HFFc6 (cell line): ENCODE measurements around the gene ORMDL2. TPM values are rescaled to one million over a fixed set of nuclear protein-coding genes. Genes with fewer than 3 reads are reported as not detected.

Source experiments
- DNase-seq: peaks from one replicate; pipeline ENCODE4 v3.0.0-alpha.2; 2018
- H3K27ac Mint-ChIP-seq: 2 replicates; pipeline ENCODE4 v1.8.0; 2020; ENCODE audit warnings: mild to moderate bottlenecking, mixed read lengths
- H3K27me3 Mint-ChIP-seq: 2 replicates; pipeline ENCODE4 v1.8.0; 2021; ENCODE audit warnings: mild to moderate bottlenecking, moderate library complexity, mixed read lengths; ENCODE audit not compliant: insufficient read depth
- H3K36me3 Mint-ChIP-seq: 2 replicates; pipeline ENCODE4 v1.8.0; 2021; ENCODE audit warnings: low read depth, mixed read lengths
- H3K4me1 Mint-ChIP-seq: 2 replicates; pipeline ENCODE4 v1.8.0; 2020; ENCODE audit warnings: low read depth, mixed read lengths
- H3K4me3 Mint-ChIP-seq: 2 replicates; pipeline ENCODE4 v1.8.0; 2020; ENCODE audit warnings: mild to moderate bottlenecking, moderate library complexity, mixed read lengths
- H3K9me3 Mint-ChIP-seq: 2 replicates; pipeline ENCODE4 v1.8.0; 2020; ENCODE audit warnings: mild to moderate bottlenecking, mixed read lengths
- CTCF ChIP-seq: fragments of 200-600 bp; sonication (generic); IDR thresholded peaks from 2 replicates; pipeline ENCODE4 v1.5.0; 2021; ENCODE audit warnings: antibody characterized with exemption, mild to moderate bottlenecking
- total RNA-seq, 6 experiments: library from RNA; stranded (reverse); fragmentation: NEBNext Ultra II Directional; extraction: Animal tissue kit (Norgen Biotek cat#: 25700); gene quantifications; 2 replicates in 1 of 6; 3 replicates in 5 of 6; pipeline ENCODE4 v1.2.3, GENCODE V29; 2021

Gene ORMDL2
- total RNA-seq, 6 experiments from 2014 or later = 79.9 to 100 (median 90.1) TPM

- DNase-seq = no peak
- Mint-ChIP-seq H3K27ac (no peak overlapping the region), H3K36me3 (peaks cover 21% of the 10 kb centered on the region), H3K4me1 (peaks cover 33% of the 10 kb centered on the region), H3K27me3 (no peaks in the 10 kb centered on the region), H3K9me3 (no peaks in the 10 kb centered on the region), H3K4me3 (no peak overlapping the region)
- no peak for TF ChIP-seq CTCF
These were observed 8.6 kb upstream of the ORMDL2 start for GRCh38 chr12:55809274-55809673.

- TF ChIP-seq CTCF = no peak
These were observed 5.8 kb upstream of the ORMDL2 start for GRCh38 chr12:55812088-55812487.

GRCh38 chr12:55814257-55814656 lies 3.6 kb upstream of the ORMDL2 start:
- TF ChIP-seq CTCF = no peak
- Mint-ChIP-seq H3K4me1 (peaks cover 55% of the 10 kb centered on the region), H3K9me3 (no peaks in the 10 kb centered on the region), H3K27me3 (no peaks in the 10 kb centered on the region), H3K27ac (no peak overlapping the region), H3K4me3 (no peak overlapping the region; the same call in 1 of the 2 replicates), H3K36me3 (peaks cover 24% of the 10 kb centered on the region)
- no peak for DNase-seq

More at GRCh38 chr12:55812088-55812487, 5.8 kb upstream of the ORMDL2 start:
- peaks cover 44% of the 10 kb centered on the region for H3K4me1 Mint-ChIP-seq
- no peak for DNase-seq
- no peaks in the 10 kb centered on the region for H3K9me3 Mint-ChIP-seq
- peaks cover 21% of the 10 kb centered on the region for H3K36me3 Mint-ChIP-seq
- no peak overlapping the region; the same call in 1 of the 2 replicates for H3K27ac Mint-ChIP-seq
- H3K27me3 Mint-ChIP-seq = no peaks in the 10 kb centered on the region
- H3K4me3 Mint-ChIP-seq = no peak overlapping the region

- no peak overlapping the region for H3K4me3 Mint-ChIP-seq
- no peak for TF ChIP-seq CTCF
- no peaks in the 10 kb centered on the region for H3K9me3 Mint-ChIP-seq
- no peak for DNase-seq
- no peaks in the 10 kb centered on the region for H3K27me3 Mint-ChIP-seq
- H3K4me1 Mint-ChIP-seq = peaks cover 51% of the 10 kb centered on the region
- H3K36me3 Mint-ChIP-seq = peaks cover 30% of the 10 kb centered on the region
- no peak overlapping the region for H3K27ac Mint-ChIP-seq
These were observed 2.4 kb upstream of the ORMDL2 start for GRCh38 chr12:55815473-55815872.

GRCh38 chr12:55816881-55817344 lies 928 bp upstream of the ORMDL2 start:
- Mint-ChIP-seq H3K9me3 (no peaks in the 10 kb centered on the region), H3K27ac (no peak overlapping the region), H3K4me1 (peaks cover 45% of the 10 kb centered on the region), H3K36me3 (peaks cover 26% of the 10 kb centered on the region), H3K4me3 (no peak overlapping the region), H3K27me3 (no peaks in the 10 kb centered on the region)
- no peak for DNase-seq
- TF ChIP-seq CTCF = no peak
